Calu3 (cell line): Measurements from ENCODE around the gene USP8. TPM values are rescaled to one million over a fixed set of nuclear protein-coding genes. Genes with fewer than 3 reads are reported as not detected.

Experiments
- BruUV-seq: library from RNA; stranded (reverse); fragments of 400-500 nt; replicated peaks from 2 replicates; lab custom pipeline; 2021; lab: Mats Ljungman, UMichigan
- CTCF ChIA-PET: fragments of 300-600 bp; sonication (Branson Sonifier 250); formaldehyde crosslinking; loops from one replicate; lab custom pipeline; 2022; ENCODE audit warnings: antibody characterized with exemption; lab: Charles Lee
- DNase-seq: peaks from one replicate; pipeline ENCODE4 v3.0.0; 2022
- H3K27ac Mint-ChIP-seq: one replicate; pipeline ENCODE4 v1.8.0; 2022; ENCODE audit warnings: mixed read lengths; ENCODE audit not compliant: unreplicated experiment
- H3K27me3 Mint-ChIP-seq: one replicate; pipeline ENCODE4 v1.8.0; 2022; ENCODE audit warnings: mixed read lengths; ENCODE audit not compliant: unreplicated experiment
- H3K36me3 Mint-ChIP-seq: one replicate; pipeline ENCODE4 v1.8.0; 2022; ENCODE audit warnings: mild to moderate bottlenecking, moderate library complexity, mixed read lengths; ENCODE audit not compliant: insufficient read depth, unreplicated experiment
- H3K4me1 Mint-ChIP-seq: one replicate; pipeline ENCODE4 v1.8.0; 2022; ENCODE audit warnings: mild to moderate bottlenecking, low read depth, mixed read lengths; ENCODE audit not compliant: unreplicated experiment
- H3K4me3 Mint-ChIP-seq: one replicate; pipeline ENCODE4 v1.8.0; 2022; ENCODE audit warnings: mild to moderate bottlenecking, low read depth, moderate library complexity, mixed read lengths; ENCODE audit not compliant: unreplicated experiment
- H3K9me3 Mint-ChIP-seq: one replicate; pipeline ENCODE4 v1.8.0; 2022; ENCODE audit warnings: low read depth, mixed read lengths; ENCODE audit not compliant: unreplicated experiment
- intact Hi-C: fragments of 100-400 bp; cut with micrococcal nuclease; formaldehyde crosslinking; loops from one replicate; pipeline ENCODE4 v1.10.0; 2022; ENCODE audit not compliant: unreplicated experiment
- total RNA-seq: library from RNA; stranded (reverse); gene quantifications from 2 replicates; pipeline ENCODE4 v1.2.3, GENCODE V29; 2022
- TF ChIP-seq, protein P1 (sequence below): fragments of 200-600 bp; IDR thresholded peaks from one replicate; pipeline ENCODE4 v1.8.0; 2022; ENCODE audit warnings: antibody characterized with exemption; ENCODE audit not compliant: unreplicated experiment

The USP8 gene
- total RNA-seq, 1 experiment from 2014 or later = 72.4 TPM

DNA sequence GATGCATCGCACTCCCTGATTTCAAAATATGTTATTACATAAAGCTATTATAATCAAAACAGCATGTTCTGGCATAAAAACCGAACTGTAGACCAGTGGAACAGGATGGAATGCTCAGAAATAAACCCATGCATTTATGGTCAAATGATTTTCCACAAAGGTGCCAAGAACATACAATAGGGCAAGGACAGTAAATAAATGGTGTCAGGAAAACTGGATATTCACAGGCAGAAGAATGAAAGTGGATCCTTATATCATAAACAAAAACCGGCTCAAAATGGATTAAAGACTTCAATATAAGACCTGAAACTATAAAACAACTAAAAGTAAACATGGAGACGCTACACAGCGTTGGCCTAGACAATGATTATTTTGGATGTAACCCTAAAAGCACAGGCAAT is 99.6 kb downstream of the USP8 start:
- no TSS peak for BruUV-seq
- Mint-ChIP-seq H3K9me3 (no peaks in the 10 kb centered on the region), H3K4me3 (no peak overlapping the region), H3K27ac (no peak overlapping the region), H3K27me3 (no peaks in the 10 kb centered on the region), H3K4me1 (no peaks in the 10 kb centered on the region), H3K36me3 (no peaks in the 10 kb centered on the region)
- intact Hi-C loops = no loop called here
- CTCF ChIA-PET = no interaction called here
- TF ChIP-seq, protein P1, sequence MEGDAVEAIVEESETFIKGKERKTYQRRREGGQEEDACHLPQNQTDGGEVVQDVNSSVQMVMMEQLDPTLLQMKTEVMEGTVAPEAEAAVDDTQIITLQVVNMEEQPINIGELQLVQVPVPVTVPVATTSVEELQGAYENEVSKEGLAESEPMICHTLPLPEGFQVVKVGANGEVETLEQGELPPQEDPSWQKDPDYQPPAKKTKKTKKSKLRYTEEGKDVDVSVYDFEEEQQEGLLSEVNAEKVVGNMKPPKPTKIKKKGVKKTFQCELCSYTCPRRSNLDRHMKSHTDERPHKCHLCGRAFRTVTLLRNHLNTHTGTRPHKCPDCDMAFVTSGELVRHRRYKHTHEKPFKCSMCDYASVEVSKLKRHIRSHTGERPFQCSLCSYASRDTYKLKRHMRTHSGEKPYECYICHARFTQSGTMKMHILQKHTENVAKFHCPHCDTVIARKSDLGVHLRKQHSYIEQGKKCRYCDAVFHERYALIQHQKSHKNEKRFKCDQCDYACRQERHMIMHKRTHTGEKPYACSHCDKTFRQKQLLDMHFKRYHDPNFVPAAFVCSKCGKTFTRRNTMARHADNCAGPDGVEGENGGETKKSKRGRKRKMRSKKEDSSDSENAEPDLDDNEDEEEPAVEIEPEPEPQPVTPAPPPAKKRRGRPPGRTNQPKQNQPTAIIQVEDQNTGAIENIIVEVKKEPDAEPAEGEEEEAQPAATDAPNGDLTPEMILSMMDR = no peak
- no peak for DNase-seq

DNA sequence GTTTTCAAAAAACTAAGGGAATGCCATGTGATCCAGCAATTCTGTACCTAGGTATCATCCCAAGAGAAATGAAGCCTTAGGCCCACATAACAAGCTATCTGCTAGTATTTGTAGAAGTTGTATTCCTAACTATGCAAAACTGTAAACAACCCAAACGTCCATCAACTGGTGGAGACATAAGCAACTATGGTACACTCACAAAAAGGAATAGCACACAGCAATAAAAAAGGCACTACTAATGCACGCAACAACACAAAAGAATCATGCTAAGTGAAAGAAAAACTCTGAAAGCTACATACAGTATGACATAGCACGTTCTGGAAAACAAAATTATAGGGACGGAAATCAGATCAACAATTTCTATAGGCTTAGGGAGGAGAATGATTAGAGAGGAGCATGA is 107.0 kb downstream of the USP8 start:
- BruUV-seq = no TSS peak
- intact Hi-C loops = no loop called here
- CTCF ChIA-PET = no interaction called here
- no peaks in the 10 kb centered on the region for H3K4me1 Mint-ChIP-seq
- no peaks in the 10 kb centered on the region for H3K36me3 Mint-ChIP-seq
- no peak for DNase-seq
- H3K27ac Mint-ChIP-seq = no peak overlapping the region
- H3K9me3 Mint-ChIP-seq = no peaks in the 10 kb centered on the region
- TF ChIP-seq, protein P1 = no peak
- peaks cover 9% of the 10 kb centered on the region for H3K27me3 Mint-ChIP-seq
- no peak overlapping the region for H3K4me3 Mint-ChIP-seq

GRCh38 chr15:50531766-50532165 is 107.6 kb downstream of the USP8 start:
- no TSS peak for BruUV-seq
- TF ChIP-seq, protein P1 = no peak
- peaks cover 9% of the 10 kb centered on the region for H3K27me3 Mint-ChIP-seq
- intact Hi-C loops = no loop called here
- no peak overlapping the region for H3K4me3 Mint-ChIP-seq
- no peaks in the 10 kb centered on the region for H3K9me3 Mint-ChIP-seq
- no peak overlapping the region for H3K27ac Mint-ChIP-seq
- no peaks in the 10 kb centered on the region for H3K4me1 Mint-ChIP-seq
- DNase-seq = no peak
- CTCF ChIA-PET = no interaction called here
- H3K36me3 Mint-ChIP-seq = no peaks in the 10 kb centered on the region

DNA sequence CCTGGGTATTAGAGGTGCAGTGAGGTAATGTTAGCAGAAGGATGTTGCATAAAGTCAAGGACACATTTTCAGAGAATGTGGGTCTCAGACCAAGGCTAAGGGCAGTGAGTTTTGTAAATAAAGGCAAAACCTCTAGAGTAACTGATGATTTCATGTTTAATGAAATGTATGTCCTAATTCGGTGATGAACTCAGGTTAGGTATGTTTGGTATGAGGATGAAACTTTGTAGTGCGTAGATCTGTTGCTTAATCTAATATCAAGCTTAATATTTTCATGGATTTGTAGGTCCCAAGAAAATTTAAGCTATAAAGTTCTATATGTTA is 118.6 kb downstream of the USP8 start:
- Mint-ChIP-seq H3K9me3 (no peaks in the 10 kb centered on the region), H3K27ac (no peak overlapping the region), H3K36me3 (no peaks in the 10 kb centered on the region), H3K4me1 (no peaks in the 10 kb centered on the region), H3K4me3 (no peak overlapping the region), H3K27me3 (peaks cover 7% of the 10 kb centered on the region)
- intact Hi-C loops = no loop called here
- CTCF ChIA-PET = no interaction called here
- TF ChIP-seq, protein P1 = no peak
- BruUV-seq = no TSS peak
- no peak for DNase-seq

GRCh38 chr15:50543556-50543955 is 119.4 kb downstream of the USP8 start:
- intact Hi-C loops = no loop called here
- no peak overlapping the region for H3K4me3 Mint-ChIP-seq
- H3K27ac Mint-ChIP-seq = no peak overlapping the region
- BruUV-seq = no TSS peak
- no peak for DNase-seq
- H3K36me3 Mint-ChIP-seq = no peaks in the 10 kb centered on the region
- no peaks in the 10 kb centered on the region for H3K4me1 Mint-ChIP-seq
- no peaks in the 10 kb centered on the region for H3K9me3 Mint-ChIP-seq
- TF ChIP-seq, protein P1 = no peak
- H3K27me3 Mint-ChIP-seq = peaks cover 7% of the 10 kb centered on the region
- CTCF ChIA-PET = interaction anchor here (1.0 kb wide), 1 partner anchor 11 kb away, joined by 3 read pairs; no protein-coding TSS in a partner anchor
